ENCODE measurements around the gene UQCC2. TPM values are rescaled to one million over a fixed set of nuclear protein-coding genes. Genes with fewer than 3 reads are reported as not detected.

Gene UQCC2
- total RNA-seq, 1 donor from 2014 or later, result 99.4 TPM

DNA sequence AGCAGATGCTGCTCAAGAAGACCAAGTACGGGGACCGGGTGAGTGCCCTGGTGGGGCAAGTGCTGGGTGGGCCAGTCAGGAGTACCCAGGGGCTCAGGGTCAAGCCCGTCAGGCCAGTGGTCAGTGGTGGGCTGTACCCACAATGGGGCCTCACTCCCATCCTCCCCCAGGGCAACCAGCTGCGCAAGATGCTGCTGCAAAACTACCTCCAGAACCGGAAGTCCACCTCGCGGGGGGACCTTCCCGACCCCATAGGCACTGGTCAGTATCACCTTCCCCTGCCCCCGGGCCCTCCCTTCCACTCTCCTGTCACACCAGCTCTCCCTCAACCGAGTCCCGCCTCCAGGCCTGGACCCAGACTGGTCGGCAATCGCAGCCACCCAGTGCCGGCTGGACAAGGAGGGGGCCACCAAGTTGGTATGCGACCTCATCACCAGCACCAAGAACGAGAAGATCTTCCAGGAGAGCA, 27.0 kb downstream of the UQCC2 start:
- H3K36me3 Mint-ChIP-seq (ENCODE audit: insufficient read depth), result peaks cover 14% of the 10 kb centered on the region
- no peak for DNase-seq (ENCODE audit: low spot score, unreplicated experiment)
- TF ChIP-seq, protein P1, sequence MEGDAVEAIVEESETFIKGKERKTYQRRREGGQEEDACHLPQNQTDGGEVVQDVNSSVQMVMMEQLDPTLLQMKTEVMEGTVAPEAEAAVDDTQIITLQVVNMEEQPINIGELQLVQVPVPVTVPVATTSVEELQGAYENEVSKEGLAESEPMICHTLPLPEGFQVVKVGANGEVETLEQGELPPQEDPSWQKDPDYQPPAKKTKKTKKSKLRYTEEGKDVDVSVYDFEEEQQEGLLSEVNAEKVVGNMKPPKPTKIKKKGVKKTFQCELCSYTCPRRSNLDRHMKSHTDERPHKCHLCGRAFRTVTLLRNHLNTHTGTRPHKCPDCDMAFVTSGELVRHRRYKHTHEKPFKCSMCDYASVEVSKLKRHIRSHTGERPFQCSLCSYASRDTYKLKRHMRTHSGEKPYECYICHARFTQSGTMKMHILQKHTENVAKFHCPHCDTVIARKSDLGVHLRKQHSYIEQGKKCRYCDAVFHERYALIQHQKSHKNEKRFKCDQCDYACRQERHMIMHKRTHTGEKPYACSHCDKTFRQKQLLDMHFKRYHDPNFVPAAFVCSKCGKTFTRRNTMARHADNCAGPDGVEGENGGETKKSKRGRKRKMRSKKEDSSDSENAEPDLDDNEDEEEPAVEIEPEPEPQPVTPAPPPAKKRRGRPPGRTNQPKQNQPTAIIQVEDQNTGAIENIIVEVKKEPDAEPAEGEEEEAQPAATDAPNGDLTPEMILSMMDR (IDR thresholded peaks at IDR 0.05; ENCODE audit: unreplicated experiment), result no peak

DNA sequence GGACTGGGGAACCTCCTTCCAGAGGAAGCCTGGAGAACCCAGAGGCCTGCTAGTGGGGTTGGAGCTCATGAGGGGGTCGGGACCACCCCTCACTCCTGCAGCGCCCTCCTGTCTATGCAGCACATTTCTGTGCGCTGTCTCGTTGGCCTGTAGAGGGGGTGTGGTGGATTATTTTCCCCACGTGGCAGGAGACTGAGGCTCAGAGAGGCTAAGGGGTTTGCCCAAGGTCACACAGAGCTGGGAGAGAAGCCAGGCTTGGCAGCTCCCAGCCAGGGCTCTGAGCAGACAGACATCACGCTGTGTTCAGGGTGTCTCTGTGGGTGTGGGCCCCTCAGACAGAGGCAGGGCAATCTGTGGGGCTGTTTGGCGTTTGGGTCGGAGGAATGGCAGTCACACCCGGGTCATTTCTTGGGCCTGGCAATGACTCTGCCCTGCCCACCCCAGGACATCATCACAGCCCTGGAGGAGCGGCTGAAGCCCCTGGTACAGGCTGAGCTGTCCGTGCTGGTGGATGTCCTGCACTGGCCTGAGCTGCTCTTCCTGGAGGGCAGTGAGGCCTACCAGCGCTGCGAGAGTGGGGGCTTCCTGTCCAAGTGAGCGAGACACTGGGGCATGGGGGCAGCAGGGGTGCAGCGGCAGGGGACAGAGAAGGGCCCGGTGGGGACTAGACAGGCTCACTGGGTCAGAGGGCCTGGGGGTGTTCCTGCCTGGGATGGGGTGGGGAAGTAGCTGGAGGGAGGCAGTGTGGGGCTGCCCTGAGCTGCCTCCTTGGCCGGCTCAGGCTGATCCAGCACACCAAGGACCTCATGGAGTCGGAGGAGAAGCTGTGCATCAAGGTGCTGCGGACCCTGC, 27.7 kb downstream of the UQCC2 start:
- Mint-ChIP-seq H3K4me1 (ENCODE audit: low read depth) (no peaks in the 10 kb centered on the region), H3K27me3 (no peaks in the 10 kb centered on the region), H3K4me3 (ENCODE audit: low read depth) (no peak overlapping the region), H3K36me3 (ENCODE audit: insufficient read depth) (peaks cover 15% of the 10 kb centered on the region), H3K27ac (no peak overlapping the region), H3K9me3 (ENCODE audit: low read depth) (no peaks in the 10 kb centered on the region)
- no peak for DNase-seq (ENCODE audit: low spot score, unreplicated experiment)
- TF ChIP-seq, protein P1 (IDR thresholded peaks at IDR 0.05; ENCODE audit: unreplicated experiment), result no peak

More for the DNA sequence above, 27.0 kb downstream of the UQCC2 start:
- Mint-ChIP-seq H3K27me3 (no peaks in the 10 kb centered on the region), H3K4me3 (ENCODE audit: low read depth) (no peak overlapping the region), H3K9me3 (ENCODE audit: low read depth) (no peaks in the 10 kb centered on the region), H3K27ac (no peak overlapping the region), H3K4me1 (ENCODE audit: low read depth) (no peaks in the 10 kb centered on the region)

DNA sequence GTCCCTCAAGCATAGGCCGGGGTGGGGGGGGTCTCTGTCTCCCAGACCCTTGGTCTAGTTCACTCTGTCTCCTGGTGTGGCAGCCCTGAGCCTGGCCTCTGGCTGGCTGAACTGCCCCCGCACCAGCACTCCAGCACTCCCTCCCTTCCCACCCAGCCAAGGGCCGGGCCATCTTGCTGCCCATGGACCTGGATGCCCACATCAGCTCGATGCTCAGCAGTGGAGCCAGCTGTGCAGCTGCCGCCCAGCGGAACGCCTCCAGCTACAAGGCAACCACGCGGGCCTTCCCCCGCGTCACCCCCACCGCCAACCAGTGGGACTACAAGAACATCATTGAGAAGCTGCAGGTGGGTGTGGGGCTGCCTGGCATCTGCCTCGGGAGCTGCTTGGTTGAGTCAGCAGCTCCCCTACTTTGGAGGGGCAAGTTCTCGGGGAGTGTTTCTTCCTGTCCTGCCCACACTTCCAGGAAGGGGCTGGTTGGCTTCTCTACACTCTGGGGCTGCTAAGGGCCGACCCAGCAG, 28.4 kb downstream of the UQCC2 start:
- TF ChIP-seq, protein P1 (IDR thresholded peaks at IDR 0.05; ENCODE audit: unreplicated experiment), result no peak
- DNase-seq (ENCODE audit: low spot score, unreplicated experiment), result no peak
- Mint-ChIP-seq H3K4me1 (ENCODE audit: low read depth) (no peaks in the 10 kb centered on the region), H3K27me3 (no peaks in the 10 kb centered on the region), H3K36me3 (ENCODE audit: insufficient read depth) (peaks cover 16% of the 10 kb centered on the region), H3K27ac (no peak overlapping the region), H3K4me3 (ENCODE audit: low read depth) (no peak overlapping the region), H3K9me3 (ENCODE audit: low read depth) (no peaks in the 10 kb centered on the region)

DNA sequence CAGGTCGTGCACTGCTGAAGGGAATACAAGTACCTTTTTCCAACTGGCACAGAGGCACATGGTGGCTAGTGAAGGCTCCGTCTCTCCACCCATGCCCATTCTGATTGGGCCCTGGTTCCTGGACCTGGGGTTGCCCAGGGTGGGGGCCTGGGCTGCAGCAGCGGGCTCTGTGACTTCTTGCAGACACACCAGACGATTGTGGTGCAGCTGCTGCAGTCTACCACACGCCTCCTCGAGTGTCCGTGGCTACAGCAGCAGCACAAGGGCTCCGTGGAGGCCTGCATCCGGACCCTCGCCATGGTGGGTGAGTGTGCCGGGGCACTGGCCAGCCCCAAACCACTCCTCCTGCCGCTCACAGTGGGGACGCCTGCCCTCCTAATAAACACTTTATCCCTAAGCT, 29.2 kb downstream of the UQCC2 start:
- Mint-ChIP-seq H3K27me3 (no peaks in the 10 kb centered on the region), H3K27ac (no peak overlapping the region), H3K4me3 (ENCODE audit: low read depth) (no peak overlapping the region), H3K4me1 (ENCODE audit: low read depth) (no peaks in the 10 kb centered on the region), H3K9me3 (ENCODE audit: low read depth) (no peaks in the 10 kb centered on the region), H3K36me3 (ENCODE audit: insufficient read depth) (peaks cover 20% of the 10 kb centered on the region)
- TF ChIP-seq, protein P1 (IDR thresholded peaks at IDR 0.05; ENCODE audit: unreplicated experiment), result no peak
- no peak for DNase-seq (ENCODE audit: low spot score, unreplicated experiment)

DNA sequence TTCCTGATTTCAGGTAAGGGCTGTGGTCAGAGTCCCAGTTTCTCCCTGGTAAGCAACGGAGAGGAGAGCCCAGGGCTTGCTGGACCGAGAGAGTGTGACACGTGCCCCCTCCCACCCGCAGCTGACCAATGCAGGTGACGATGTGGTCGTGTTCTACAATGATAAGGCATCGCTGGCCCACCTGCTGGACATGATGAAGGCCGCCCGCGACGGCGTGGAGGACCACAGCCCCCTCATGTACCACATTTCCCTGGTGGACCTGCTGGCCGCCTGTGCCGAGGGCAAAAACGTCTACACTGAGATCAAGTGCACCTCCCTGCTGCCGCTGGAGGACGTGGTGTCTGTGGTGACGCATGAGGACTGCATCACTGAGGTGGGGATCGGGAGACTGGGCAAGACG, 31.7 kb downstream of the UQCC2 start:
- H3K27ac Mint-ChIP-seq, result no peak overlapping the region
- TF ChIP-seq, protein P1 (IDR thresholded peaks at IDR 0.05; ENCODE audit: unreplicated experiment), result no peak

More for the DNA sequence above, 31.7 kb downstream of the UQCC2 start:
- Mint-ChIP-seq H3K4me3 (ENCODE audit: low read depth) (no peak overlapping the region), H3K9me3 (ENCODE audit: low read depth) (no peaks in the 10 kb centered on the region), H3K4me1 (ENCODE audit: low read depth) (no peaks in the 10 kb centered on the region), H3K36me3 (ENCODE audit: insufficient read depth) (peaks cover 13% of the 10 kb centered on the region), H3K27me3 (no peaks in the 10 kb centered on the region)
- DNase-seq (ENCODE audit: low spot score, unreplicated experiment), result no peak

Measured in progenitor cell of endocrine pancreas (in vitro differentiated cells).